ENCODE data around the gene KIAA1614.

DNA sequence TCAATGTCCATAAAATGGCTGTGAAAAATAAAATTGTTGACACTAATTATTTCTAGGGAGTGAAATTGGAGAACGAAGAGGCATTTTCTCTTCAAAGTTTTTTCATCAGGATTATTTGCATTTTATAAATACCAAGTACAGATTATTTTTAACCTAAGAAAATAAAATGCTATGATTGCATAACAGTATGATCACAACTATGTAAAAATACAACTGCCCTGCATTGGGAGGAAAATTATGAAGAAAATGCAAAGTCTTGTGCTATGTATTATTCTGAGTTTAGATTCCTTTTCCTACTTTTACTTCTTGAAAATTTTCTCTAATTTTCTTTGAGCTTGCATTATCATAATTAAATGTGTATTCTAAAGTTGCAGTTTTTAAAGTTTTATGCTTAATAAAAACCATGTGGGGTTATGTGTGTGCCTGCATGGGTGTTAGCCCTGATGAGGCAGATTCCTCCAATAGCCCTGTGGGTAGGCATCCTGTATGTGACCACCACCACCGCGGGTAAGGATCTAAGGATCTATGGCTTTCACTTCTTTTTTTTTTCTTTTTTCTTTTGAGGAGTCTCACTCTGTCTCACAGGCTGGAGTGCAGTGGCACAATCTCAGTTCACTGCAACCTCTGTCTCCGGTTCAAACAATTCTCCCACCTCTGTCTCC lies 85.3 kb downstream of the KIAA1614 start:
- TF ChIP-seq, protein P1, sequence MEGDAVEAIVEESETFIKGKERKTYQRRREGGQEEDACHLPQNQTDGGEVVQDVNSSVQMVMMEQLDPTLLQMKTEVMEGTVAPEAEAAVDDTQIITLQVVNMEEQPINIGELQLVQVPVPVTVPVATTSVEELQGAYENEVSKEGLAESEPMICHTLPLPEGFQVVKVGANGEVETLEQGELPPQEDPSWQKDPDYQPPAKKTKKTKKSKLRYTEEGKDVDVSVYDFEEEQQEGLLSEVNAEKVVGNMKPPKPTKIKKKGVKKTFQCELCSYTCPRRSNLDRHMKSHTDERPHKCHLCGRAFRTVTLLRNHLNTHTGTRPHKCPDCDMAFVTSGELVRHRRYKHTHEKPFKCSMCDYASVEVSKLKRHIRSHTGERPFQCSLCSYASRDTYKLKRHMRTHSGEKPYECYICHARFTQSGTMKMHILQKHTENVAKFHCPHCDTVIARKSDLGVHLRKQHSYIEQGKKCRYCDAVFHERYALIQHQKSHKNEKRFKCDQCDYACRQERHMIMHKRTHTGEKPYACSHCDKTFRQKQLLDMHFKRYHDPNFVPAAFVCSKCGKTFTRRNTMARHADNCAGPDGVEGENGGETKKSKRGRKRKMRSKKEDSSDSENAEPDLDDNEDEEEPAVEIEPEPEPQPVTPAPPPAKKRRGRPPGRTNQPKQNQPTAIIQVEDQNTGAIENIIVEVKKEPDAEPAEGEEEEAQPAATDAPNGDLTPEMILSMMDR (IDR thresholded peaks at IDR 0.05) = no peak
- no peak for TF ChIP-seq EZH2 (IDR thresholded peaks at IDR 0.05)
- TF ChIP-seq EZH2phosphoT487 (IDR thresholded peaks at IDR 0.05) = no peak

Measured in neural progenitor cell (in vitro differentiated cells).